ENCODE results near the gene PRRG4.
A peak's percentile ranks its signal among the peaks of the same experiment; 100 is the strongest.
"Not testable (repeated sequence)": the region's sequence is repeated elsewhere in the genome, so short reads cannot be mapped to it uniquely, and the experiment has no call there.

Gene PRRG4

DNA sequence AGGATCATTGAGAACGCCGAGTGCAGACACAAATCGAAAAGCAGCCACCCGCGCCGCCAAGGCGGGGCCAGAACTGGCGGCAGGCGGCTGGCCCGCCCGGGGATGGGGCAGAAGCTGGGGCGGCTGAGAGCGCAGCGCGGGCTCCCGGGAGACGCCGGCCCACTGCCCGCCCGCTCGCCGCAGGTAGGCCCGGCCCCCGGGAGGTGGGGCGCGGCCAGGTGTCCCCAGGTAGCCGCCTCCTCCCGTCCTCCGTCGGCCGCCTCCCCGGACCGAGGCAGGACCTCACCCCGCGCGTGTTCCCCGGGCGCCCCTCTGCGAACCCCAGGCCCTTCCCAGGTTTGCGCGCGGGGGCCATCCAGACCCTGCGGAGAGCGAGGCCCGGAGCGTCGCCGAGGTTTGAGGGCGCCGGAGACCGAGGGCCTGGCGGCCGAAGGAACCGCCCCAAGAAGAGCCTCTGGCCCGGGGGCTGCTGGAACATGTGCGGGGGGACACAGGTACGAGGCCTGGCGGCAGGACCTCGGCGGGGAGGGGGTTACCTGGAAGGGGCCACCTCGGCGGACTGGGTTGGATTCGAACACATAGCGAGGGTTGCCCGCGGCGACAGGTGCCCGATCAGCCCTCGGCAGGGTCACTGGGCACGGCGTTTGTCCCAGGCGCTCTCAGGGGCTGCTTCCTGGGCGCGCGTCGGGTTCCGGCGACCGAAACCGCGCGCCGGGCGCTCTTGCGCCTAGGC lies at the start of gene PRRG4:
Gene PRRG4, plus strand, starts transcription at position 248 of the 733 bp plus-strand sequence. CDS start 603 bp downstream, outside the sequence.
- peak; percentile 57 for DNase-seq

- not testable (repeated sequence) for DNase-seq
Observed at GRCh38 chr11:32780839-32781238, 48.9 kb upstream of the PRRG4 start.

GRCh38 chr11:32781721-32782120 lies 48.0 kb upstream of the PRRG4 start:
- no peak for DNase-seq

- DNase-seq, result no peak
Observed at GRCh38 chr11:32785262-32785661, 44.5 kb upstream of the PRRG4 start.

GRCh38 chr11:32786811-32787210 lies 42.9 kb upstream of the PRRG4 start:
- no peak for DNase-seq

GRCh38 chr11:32790916-32791315 lies 38.8 kb upstream of the PRRG4 start:
- no peak for DNase-seq

- no peak for DNase-seq
Observed at GRCh38 chr11:32792111-32792947, 37.4 kb upstream of the PRRG4 start.

GRCh38 chr11:32792948-32793475 lies 36.7 kb upstream of the PRRG4 start:
- DNase-seq, result peak; percentile 42

GRCh38 chr11:32794439-32794838 lies 35.3 kb upstream of the PRRG4 start, which contains the start of gene CCDC73:
TSS of gene CCDC73 (minus strand) at chr11:32794662. CDS start at chr11:32760243, 34,419 bp downstream.
- DNase-seq, result no peak

DNA sequence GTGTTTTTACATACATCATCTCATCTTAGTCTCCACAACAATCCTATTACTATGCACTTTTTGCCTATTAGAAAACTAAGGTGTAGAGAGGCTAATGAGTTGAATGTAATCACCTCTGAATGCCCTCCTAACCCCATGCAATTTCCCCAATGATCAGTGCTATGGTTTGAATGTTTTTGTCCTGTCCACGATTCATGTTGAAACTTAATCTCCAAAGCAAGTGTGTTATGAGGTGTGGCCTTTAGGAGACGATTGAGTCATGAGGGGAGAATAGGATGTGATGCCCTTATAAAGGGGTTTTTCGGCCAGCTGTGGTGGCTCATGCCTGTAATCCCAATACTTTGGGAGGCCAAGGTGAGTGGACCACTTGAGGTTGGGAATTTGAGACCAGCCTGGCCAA lies 33.3 kb upstream of the PRRG4 start:
- no peak for DNase-seq

DNA sequence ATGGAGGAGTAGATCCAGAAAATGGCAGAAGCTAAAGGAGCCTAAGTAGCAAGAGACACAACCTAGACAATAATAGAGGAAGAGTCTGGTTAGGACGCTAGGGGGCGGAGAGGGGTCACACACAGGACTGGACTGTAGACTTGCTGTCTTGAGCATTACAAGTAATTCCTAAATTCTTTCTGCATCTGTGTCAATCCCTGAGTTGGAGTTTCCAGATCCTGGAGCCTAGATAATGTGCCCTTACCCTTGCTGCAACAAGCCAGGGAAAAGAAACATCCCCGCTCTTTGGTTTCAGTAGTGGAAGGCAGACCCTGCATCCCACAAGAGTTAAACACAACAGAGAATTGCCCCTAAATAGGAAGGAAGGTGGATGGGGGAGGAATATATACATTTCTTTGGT lies 20.4 kb upstream of the PRRG4 start:
- peak; percentile 51 for DNase-seq

- no peak for DNase-seq
Observed at GRCh38 chr11:32817181-32817851, 12.4 kb upstream of the PRRG4 start.

GRCh38 chr11:32817852-32818183 lies 11.9 kb upstream of the PRRG4 start:
- no peak for DNase-seq

- DNase-seq, result no peak
Observed at GRCh38 chr11:32819187-32819586, 10.5 kb upstream of the PRRG4 start.

- no peak for DNase-seq
Observed at GRCh38 chr11:32820497-32820896, 9.2 kb upstream of the PRRG4 start.

- DNase-seq, result no peak
Observed at GRCh38 chr11:32821517-32821916, 8.2 kb upstream of the PRRG4 start.

DNA sequence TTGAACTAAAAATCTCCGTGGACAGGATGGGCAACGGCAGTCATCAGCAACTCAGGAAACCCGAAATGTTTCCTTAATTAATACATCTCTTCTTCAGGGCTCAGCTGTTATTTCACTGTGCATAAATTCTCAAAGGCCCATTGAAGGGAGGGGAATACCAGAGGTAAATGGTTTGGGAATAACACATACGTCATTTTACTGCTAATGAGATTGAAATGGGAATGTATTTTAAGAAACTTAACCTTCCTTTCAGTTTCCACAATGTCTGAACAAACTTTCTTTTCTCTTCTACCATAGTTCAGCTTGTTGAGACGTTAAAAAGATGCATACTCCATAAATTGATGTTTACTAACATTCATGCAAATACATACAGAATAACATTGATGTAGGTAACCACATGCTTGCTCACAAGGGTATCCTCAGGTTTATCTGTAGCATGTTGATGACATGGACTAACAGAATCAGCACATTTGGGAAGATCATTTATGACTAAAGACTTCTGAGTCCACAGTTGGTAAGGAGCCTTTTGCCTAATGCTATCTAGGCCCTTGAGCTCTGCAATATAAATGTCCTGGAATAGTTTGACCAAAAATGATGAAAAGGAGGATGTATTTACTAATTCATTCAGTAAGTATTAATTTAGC lies 7.7 kb upstream of the PRRG4 start:
- DNase-seq, result no peak

GRCh38 chr11:32823617-32824016 lies 6.1 kb upstream of the PRRG4 start:
- not testable (repeated sequence) for DNase-seq

DNA sequence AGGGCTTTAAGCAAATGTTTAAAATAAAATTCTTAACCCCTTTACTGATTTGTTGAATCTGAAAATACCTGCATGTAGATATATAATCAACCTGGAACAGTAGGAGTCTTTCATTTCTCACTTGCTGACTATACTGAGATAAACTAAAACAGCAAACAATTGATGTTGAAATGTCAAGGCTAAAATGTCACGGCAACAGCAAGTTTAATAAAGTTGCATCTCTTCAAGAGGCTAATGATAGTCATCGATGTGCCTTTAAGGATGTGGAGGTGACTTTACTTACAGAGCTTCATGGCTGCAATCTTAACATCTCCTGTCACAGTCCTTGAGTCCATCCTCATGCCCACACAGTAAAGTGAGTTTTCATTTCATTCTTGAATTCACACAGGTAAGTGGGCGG lies 3.6 kb upstream of the PRRG4 start:
- no peak for DNase-seq

DNA sequence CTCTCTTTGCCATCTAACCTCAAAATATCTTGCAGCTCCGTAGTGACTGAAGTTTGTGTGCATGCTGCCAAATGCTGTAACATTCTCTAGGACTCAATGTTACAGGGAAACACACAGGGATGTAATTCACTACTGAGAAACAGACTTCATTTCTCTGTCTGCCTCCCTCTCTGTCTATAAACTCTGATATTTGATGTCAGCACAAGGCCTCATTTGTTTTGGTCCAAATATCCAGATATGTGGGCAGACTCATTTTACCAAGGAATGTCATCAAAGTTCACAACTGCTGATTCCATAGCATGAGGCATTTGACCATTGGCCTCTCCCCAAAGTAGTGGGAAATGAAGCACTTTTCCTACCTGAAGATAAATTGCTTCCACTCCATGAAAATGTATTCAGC lies 2.5 kb upstream of the PRRG4 start:
- DNase-seq, result no peak

DNA sequence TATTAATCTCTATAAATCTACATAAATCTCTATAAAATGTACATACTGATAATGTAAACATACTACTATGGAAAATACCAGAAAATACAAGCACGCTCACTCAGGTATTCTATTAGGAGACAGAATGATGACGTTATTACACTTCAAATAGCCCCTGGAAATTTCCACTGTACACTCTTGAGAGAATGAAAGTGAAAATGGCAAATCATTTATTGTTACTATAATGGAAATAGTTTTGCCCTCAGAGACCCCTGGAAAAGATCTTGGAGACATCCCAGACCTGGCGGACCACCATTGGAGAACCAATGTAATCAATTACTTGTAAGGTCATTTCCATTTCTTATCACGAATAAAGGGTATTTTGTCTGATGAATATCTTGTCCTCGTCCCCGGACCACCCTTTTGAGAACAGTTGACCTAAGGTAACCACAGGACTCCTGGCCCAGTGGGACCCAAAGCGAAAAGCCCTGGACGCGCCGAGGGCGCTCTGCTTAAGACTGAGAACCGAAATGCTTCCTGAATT lies 509 bp upstream of the PRRG4 start:
- no peak for DNase-seq

- no peak for DNase-seq
Observed at GRCh38 chr11:32830413-32830738, 649 bp downstream of the PRRG4 start.

- DNase-seq, result no peak
Observed at GRCh38 chr11:32830796-32831195, 1.1 kb downstream of the PRRG4 start.
